NCI-H2107 (cell line): ENCODE results near the gene FAM193B.
"Not testable (repeated sequence)": the region's sequence is repeated elsewhere in the genome, so short reads cannot be mapped to it uniquely, and the experiment has no call there.

Experiments
- DNase-seq: peaks from one replicate; lab custom pipeline; 2025; lab: John Stamatoyannopoulos, UW

Gene FAM193B

GRCh38 chr5:177576169-177576568, 21.8 kb upstream of the FAM193B start:
- no peak for DNase-seq

GRCh38 chr5:177575488-177575887, 21.1 kb upstream of the FAM193B start:
- DNase-seq = no peak

DNA sequence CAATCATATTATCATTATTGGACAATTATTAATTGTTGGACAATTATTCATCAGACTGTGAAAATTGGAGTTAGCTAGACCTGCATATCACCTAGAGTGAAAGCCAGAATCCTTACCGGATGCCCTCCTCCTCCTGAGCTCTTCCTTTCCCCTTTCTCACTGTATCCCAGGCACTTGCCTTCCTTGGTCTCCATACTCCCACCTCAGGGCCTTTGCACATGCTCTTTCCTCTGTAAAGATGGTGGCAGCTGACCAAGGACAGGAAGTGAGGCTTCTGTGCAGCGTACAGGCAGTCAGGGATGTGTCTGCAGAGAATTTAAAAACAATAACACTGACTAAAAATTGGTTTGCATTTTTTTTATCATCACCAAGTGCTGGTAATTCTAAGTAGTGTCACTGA, 15.5 kb upstream of the FAM193B start:
- no peak for DNase-seq

- no peak for DNase-seq
These were observed 14.0 kb upstream of the FAM193B start for GRCh38 chr5:177568326-177568725.

DNA sequence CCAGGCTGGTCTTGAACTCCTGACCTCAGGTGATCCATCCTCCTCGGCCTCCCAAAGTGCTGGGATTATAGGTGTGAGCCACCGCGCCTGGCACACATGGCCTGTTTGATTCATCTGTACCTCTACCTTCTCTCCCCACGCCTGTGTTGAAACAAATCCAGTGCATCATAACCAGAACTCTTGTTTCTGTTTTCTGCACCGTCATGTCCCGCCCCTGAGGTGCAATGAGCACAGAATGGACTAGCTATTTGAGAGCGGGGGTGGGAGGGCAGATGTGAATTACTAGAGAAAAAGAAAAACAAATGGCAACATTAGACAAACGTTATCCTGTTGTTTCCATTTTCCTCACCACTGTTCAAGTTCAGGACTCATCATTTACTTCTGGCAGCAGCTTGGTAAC, 10.7 kb upstream of the FAM193B start:
- DNase-seq = no peak

- not testable (repeated sequence) for DNase-seq
These were observed 5.1 kb upstream of the FAM193B start for GRCh38 chr5:177559446-177559941.

DNA sequence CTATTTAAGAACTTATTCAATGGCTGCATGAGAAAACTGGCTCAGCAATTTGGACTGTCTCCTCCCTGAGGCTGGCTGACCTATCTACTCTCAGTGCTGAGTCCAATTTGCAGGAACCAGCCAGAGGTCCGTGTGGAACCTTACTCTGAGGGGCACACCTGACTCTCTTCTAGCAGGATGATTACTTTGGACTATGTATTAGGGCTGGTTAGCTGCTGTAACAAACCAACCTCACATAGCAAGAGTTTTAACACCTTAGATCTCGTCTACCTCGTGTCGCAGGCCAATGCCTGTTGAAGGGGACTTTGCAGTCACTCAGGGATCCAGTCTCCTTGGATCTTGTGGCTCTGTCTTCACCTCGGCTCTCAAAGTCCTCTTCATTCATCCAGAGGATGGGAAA, 3.4 kb upstream of the FAM193B start:
- no peak for DNase-seq

- DNase-seq = no peak
These were observed 2.8 kb upstream of the FAM193B start for GRCh38 chr5:177557041-177557647.

- DNase-seq = no peak
These were observed 1.3 kb upstream of the FAM193B start for GRCh38 chr5:177555665-177556064.

DNA sequence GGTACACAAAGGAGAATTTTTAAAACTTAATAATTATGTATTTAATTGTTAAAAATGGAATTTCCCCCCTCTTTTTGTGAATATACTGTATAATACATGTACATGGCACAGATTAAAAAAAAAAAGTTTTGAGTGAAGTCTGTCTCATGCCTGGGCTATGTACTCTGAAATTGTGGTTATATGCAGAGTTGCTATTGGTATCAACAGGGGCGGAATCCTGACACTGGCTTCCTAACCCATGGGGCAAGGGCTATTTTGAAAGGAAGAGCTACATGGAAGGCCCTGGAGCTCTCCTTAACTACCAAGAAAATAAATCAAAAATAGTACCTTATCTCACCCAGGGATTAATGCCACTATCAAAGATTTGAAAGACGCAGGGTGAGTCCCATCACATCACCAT, 865 bp upstream of the FAM193B start:
- DNase-seq = no peak

DNA sequence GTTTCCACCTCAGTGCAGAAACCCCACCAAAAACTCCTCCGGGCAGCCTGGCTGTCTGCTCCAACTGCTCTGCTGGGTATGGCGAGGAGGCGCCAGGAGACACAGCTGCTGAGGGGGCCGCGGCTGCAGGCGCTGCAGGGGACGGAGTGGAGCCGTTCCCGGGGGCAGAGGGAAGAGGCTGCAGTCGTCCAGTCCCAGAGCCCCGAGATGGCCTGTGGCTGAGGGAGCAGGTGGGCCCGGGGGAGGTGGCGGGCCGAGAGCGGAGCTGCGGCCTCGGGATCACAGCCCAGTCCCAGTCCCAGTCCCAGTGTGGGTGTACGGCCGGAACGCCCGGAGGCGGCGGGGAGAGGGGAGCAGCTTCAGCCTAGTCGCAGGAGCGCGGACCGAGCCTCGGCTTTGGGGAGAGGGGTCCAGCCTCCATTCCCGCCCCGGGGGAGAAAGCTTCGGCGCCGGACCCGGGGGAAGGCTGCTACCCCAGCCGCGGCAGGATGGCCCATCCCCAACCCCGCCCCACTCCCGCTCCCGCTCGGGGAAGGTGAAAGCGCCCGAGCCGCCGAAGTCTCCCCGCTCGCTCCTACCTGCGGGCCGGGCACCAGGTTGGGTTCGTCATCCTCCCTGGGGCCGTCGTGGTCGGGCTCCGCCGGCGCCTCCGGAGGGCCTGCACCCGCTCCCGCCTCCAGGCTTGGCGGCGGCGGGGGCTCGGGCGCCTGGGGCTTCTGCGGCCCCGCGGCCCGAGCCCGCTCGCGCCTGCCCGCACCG, 513 bp downstream of the FAM193B start:
- DNase-seq = no peak

DNA sequence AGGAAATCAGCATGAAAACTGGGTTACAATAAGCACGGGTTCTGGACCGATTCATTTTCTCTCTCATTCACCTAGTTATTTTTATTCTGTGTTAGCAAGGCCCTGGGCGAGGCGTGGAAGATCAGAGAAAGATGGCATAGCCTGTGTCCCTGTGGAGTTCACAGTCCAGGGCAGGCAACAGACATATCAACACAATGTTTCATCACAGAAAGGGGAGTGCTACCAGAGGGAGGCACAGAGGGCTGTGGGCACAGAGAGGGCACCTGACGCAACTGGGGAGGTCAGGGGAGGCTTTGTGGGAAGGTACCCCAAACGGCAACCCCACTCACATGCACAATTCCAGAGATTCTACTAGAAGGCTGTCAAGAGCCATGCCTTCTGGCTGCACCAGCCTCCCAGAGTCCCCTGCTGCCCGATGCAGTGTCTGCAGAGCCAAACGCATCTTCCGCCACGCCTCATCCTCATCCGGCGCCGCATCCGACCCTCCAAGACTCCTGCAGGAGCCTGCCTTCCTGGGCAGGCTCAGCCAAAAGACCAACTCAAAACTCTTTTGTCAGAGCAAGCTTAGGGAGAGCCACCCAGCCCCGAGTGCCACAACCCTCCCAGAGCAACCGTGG, 1.4 kb downstream of the FAM193B start:
- DNase-seq = no peak

DNA sequence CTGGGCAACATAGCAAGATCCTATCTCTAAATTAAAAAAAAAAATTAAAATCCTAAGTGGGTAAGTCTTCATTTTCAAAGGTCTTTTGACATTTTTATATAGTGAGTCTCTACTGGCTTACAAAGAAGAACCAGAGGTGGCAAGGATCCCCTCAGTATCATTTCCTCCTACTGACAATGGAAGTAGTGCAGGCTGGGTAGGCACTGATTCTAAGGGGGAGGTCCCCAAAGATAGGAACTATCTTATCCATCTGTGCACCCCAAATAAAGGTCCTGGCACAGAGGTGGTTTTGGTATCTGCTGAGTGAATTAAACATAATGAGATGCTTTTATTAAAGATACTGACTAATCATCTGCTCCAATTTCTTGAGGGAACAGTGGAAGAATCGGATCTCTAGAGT, 4.2 kb downstream of the FAM193B start:
- DNase-seq = no peak

GRCh38 chr5:177548495-177548894, 5.9 kb downstream of the FAM193B start:
- DNase-seq = no peak

GRCh38 chr5:177547736-177548135, 6.6 kb downstream of the FAM193B start:
- DNase-seq = no peak

DNA sequence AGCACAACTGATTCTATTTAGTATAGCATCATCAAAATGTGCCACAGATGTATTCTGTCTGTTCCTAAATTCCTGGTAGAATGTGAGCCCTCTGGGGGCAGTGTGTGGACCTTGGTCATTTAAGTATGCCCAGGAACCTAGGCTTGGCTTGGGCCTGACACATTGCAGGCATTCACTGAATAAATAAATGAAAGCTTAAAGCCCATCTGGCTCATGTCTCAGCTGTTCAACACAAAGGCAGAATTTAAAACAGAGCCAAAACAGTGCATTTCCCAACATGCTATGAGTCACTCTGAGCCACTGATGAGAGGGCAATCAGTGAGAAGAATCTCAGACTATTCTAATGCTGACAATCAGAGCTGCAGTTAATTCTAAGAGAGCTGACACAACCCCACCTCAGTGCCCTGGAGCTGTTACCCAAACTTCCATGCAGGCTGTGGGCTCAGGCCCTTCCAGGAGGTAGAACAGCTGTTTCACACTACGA, 8.1 kb downstream of the FAM193B start:
- no peak for DNase-seq

DNA sequence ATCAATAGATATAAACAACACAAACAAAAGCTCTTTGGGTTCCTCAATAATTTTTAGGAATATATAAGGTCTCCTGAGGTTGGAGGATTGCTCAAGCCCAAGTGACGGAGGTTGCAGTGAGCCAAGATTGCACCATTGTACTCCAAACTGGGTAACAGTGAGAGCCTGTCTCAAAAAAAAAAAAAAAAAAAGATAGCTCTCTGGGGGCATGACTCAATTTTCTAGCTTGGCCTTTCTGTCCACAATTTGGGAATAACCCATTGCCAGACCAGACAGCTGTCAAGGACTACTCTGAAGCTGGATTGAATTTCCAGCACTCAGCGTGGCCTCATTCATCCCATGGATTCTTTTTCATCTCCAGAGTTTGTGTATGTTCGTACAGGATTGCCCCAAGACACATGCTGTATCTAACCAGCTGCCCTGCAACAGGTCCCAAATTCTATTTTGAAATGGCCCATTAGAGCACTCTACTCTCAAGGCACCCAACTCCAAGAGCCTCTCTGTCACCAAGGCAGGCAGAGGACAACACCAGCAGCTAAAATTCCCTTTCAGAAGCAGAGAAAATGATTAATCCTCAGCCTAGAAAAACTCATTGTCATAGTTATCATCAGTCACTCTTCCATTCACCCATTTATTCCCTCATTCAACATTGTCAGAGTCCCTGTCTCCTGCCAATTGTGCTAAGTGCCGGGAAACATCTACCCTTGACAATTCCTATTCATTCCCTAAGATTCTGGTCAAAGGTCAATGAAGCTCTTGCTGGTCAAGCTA, 8.7 kb downstream of the FAM193B start:
- DNase-seq = no peak

- DNase-seq = no peak
These were observed 11.4 kb downstream of the FAM193B start for GRCh38 chr5:177542816-177543465.

- no peak for DNase-seq
These were observed 13.9 kb downstream of the FAM193B start for GRCh38 chr5:177540438-177540837.

- no peak for DNase-seq
These were observed 15.0 kb downstream of the FAM193B start for GRCh38 chr5:177539411-177539810.

DNA sequence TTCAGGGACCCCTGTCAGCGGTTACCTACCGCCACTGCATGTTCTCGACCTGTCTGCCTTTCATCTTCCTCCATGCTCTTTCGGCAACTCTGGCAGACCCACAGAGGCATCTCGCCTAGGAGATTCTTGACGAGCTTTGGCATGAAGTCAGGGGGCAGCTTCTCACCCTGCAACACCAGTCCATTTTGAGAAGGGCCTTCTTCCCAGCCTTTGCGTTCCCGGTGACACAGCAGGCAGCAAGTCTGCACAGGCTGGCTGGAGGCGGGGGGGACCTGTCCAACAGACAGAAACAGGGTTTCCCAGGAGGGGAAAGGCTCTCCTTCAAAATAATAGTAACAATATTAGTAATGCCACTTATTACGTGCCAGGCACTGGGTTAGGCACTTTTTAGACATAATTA, 15.5 kb downstream of the FAM193B start:
- no peak for DNase-seq
